Activated CD4-positive, alpha-beta T cell treated with anti-CD3 and anti-CD28 coated beads, Interleukin-2, amount 50 U/mL, for 48 hours (primary cell): ENCODE results near the gene PPP1CC.
"Not testable (repeated sequence)": the region's sequence is repeated elsewhere in the genome, so short reads cannot be mapped to it uniquely, and the experiment has no call there.

Experiments used
- DNase-seq, 2 experiments: peaks; one replicate each; pipeline ENCODE4 v3.0.0-alpha.2; 2020

Gene PPP1CC

GRCh38 chr12:110750784-110751461, 8.2 kb upstream of the PPP1CC start:
- DNase-seq = no peak

DNA sequence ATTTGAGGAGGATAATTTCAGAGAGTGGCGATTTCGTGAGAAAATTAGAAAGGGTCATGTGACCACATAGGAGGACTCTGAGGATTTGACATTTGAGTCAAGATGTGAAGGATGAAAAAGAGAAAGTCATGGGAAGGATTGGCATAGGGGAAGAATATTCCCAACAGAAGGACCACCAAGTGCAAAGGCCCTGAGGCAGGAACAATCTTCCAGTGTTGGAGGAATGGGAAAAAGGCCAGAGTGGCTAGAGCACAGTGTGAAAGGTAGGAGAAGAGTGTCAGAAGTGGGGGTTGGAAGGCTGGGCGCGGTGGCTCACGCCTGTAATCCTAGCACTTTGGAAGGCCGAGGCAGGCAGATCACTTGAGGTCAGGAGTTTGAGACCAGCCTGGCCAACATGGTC, 3.9 kb upstream of the PPP1CC start:
- no peak for DNase-seq

DNA sequence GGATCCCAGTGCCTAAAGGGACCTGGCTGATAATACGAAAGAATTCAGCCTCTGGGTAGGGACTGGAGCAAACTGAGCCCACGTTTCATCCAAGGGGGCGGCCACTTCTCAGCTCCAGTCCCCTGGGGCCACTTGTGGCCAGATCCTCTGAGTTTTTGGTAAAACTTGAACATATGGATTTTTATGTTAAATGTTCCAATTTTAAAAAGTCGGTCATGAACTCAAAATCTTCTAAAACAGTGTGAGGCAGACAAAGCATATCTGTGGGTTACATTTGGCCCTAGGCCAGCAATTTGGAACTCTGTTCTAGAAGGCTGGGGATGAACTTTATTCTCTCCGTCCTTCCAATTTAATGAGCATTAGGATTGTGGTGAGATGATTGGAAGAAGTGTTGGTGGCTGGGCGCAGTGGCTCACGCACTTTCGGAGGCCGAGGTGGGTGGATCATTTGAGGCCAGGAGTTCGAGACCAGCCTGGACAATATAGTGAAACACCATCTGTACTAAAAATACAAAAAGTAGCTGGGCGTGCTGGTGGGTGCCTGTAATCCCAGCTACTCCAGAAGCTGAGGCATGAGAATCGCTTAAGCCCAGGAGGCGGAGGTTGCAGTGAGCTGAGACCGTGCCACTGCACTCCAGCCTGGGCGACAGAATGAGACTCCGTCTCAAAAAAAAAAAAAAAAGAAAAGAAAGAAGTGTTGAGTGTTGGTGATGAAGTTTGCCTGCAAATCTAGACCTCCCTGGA, 3.0 kb upstream of the PPP1CC start:
- DNase-seq = no peak

- DNase-seq = no peak
Observed at GRCh38 chr12:110744601-110745264, 2.0 kb upstream of the PPP1CC start.

GRCh38 chr12:110744151-110744571, 1.5 kb upstream of the PPP1CC start:
- DNase-seq = no peak

DNA sequence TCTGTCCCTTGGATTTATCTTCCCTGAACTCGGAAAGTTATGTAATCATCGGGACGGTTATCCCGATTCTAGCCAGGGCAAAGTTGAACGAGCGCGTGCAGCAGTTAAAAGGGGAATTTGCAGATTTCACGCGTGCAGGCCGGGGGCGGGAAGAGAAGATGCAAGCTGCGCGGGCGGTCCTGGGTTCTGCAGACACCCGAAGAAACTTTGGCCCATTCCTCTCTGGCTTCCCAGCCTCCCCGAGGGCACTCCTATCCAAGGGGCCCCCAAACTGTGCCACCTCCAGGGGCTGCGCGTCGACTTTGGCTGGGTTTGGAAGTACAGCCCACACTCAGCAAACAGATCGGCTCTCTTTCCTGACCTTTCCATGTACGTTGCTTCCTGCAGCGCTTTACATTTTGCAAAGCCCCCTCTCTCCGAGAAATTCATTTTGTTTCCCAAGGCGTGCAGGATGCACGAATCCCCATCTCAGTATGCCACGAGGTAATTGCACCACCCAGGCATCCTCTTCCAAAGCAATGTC, 941 bp upstream of the PPP1CC start:
- no peak for DNase-seq

GRCh38 chr12:110742096-110742717, 484 bp downstream of the PPP1CC start:
- DNase-seq = peak in 1 of 2 experiments; percentile 22

DNA sequence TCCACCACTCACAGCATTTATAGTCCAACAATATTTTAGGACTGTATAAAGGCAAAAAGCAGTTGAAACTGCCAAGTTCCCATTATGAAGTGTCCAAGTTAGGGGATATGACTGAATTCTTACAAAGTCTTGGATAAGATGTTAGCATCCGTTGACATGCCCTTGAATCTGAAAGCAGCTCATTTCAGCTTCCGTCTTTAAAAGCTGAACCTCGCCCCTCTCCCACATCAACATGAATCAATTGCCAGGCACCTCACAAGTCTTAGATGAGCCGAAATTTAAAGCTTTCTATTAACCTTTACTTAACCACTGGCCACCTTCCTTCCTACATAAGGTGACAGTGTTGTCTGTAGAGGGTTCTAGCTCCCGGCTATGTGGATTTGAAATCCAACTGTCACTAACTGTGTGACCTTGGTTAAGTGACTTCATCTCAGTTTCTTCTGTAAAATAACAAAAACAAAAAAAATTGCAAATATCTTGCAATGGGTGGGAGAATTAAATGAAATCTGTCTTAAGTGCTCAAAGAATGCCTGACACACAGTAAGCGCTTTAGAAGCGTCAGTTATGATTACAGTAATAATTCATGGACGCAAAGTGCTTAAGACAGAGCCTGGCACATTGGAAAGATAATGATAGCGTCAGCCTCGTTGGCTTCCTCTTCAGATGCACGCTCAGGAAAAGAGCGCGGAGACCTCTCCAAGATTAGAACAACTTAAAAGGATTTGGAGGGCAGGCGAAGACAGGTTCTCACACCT, 1.2 kb downstream of the PPP1CC start:
- DNase-seq = peak in 1 of 2 experiments; percentile 24

GRCh38 chr12:110739894-110740293, 2.8 kb downstream of the PPP1CC start:
- no peak for DNase-seq

- DNase-seq = no peak
Observed at GRCh38 chr12:110739488-110739887, 3.2 kb downstream of the PPP1CC start.

GRCh38 chr12:110737532-110737931, 5.2 kb downstream of the PPP1CC start:
- DNase-seq = no peak

DNA sequence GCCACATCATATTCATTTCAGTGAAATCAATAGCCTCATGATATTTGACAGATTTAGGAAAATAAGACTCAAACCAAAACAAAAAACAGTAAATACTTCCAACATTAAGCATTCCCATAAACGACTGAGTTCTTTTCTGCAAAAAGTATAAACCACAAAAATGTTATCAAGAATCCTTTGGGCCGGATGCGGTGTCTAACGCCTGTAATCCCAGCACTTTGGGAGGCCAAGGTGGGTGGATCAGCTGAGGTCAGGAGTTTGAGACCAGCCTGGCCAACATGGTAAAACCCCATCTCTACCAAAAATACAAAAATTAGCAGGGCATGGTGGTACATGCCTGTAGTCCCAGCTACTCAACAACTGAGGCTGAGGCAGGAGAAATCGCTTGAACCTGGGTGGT, 5.7 kb downstream of the PPP1CC start:
- DNase-seq = peak in 1 of 2 experiments; percentile 28

DNA sequence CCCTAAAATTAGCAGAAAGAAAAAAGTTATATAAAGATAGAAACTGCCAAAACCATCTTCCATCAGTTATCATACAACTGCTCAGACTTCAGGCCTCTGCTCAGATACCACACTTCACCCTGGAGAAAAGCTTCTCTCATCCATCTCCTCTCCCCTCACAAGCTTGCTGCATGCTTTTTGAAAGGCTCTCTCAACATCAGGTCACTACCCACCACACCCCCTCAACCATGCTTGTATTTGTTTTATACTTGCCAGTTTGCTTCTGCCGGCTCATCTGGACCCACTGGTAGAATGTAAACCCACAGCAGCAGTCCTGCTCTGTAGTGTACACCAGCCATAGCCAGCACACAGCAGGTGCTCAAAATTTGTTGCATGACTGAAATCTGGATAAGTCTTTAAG, 8.8 kb downstream of the PPP1CC start:
- DNase-seq = no peak

GRCh38 chr12:110733089-110733715, 9.5 kb downstream of the PPP1CC start:
- no peak for DNase-seq

GRCh38 chr12:110732572-110732971, 10.1 kb downstream of the PPP1CC start:
- DNase-seq = no peak

GRCh38 chr12:110731479-110731878, 11.2 kb downstream of the PPP1CC start:
- DNase-seq = no peak

DNA sequence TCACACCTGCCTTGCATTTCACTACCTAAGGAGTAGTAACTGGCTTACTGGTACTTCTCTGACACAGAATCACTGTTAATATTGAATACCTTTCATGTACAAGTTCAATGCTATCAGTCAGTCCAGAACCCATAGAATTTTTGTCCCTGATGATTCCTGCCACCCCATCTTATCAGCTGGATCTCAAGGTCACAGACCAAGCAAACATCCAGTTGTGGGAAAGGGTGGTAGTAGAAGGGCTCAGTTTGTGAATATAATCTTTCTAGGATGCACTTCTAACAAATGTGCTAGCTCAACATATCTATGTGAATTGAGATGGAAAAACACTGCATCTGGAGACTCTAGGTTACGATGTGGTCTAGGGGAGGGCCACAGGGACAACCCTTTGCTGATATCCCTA, 14.1 kb downstream of the PPP1CC start:
- no peak for DNase-seq

DNA sequence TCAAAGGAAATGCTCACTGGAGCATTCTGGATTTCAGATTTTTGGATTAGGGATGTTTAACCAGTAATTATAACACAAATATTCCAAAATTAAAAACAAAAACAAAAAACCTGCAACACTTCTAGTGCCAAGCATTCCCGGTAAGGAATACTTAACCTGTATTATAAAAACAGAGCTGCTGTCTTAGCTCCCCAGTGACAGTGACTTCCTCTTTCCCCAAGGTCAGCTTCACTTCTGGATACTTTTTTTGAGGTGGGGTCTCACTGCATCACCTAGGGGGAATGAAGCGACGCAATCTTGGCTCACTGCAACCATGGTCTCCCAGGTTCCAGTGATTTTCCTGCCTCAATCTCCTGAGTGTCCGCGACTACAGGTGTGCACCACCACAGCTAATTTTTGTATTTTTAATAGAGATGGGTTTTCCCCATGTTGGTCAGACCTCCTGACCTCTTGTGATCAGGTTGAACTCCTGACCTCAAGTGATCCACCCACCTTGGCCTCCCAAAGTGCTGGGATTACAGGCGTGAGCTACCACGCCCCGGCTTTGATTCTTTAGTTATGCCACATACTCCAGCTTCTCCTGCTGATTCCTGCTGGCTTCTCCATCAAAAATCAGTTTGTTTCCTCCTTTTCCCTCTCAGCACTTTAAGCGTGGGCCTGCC, 15.9 kb downstream of the PPP1CC start:
- DNase-seq = no peak

DNA sequence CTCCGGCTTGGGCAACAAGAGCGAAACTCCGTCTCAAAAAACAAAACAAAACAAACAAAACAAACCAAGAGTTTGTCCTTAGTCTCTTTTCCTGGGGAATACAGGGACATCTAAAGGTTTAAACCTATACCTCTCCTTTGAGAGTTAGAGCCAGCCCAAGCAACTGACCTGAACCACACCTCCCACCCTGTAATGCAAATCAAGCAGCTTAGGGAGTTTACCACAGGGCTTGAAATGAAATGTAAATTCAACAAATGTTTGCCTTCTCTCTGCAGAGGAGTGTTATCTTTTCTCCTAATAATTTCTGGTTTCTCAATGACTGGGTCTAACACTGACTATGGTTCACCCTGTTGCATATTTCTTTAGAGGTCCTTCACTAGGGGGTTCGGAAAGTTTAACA, 16.7 kb downstream of the PPP1CC start:
- DNase-seq = no peak

DNA sequence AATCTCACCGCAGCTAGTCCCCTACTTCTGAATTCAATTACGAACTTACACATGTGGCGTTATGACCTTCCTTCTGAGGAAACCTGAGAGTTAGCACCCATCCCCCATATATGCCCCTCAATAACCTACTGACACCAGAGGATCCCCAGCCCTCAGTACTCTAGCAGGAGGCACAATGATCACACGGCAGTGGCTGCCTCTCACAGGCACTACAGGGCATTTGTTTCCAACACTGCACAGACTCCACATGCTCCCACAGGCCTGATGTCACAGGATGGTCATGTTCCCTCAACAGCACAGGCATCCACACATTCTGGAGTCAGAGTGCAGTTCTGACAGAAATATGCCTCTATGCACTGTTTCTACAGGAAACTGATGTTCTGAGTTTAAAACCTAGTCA, 17.4 kb downstream of the PPP1CC start:
- DNase-seq = no peak

DNA sequence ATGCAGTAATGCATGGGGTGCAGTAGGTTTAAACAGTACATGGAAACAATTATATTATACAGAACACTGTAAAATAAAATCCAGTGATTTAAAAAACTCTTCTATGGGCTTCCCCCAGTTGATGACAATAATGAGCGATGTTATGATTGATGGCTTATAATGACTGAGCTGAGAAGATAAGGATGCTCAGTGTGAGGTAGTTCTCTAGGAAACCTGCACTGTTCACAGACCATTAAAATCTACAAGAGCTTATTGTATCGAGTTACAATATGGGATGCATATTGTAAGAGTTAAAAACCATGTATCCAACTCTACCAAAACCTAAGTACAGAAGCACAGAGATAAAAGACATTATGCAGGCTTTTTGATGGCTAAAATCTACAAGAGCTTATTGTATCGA, 19.8 kb downstream of the PPP1CC start:
- DNase-seq = not testable (repeated sequence)
